ENCODE data around the gene ILK.

The ILK gene

DNA sequence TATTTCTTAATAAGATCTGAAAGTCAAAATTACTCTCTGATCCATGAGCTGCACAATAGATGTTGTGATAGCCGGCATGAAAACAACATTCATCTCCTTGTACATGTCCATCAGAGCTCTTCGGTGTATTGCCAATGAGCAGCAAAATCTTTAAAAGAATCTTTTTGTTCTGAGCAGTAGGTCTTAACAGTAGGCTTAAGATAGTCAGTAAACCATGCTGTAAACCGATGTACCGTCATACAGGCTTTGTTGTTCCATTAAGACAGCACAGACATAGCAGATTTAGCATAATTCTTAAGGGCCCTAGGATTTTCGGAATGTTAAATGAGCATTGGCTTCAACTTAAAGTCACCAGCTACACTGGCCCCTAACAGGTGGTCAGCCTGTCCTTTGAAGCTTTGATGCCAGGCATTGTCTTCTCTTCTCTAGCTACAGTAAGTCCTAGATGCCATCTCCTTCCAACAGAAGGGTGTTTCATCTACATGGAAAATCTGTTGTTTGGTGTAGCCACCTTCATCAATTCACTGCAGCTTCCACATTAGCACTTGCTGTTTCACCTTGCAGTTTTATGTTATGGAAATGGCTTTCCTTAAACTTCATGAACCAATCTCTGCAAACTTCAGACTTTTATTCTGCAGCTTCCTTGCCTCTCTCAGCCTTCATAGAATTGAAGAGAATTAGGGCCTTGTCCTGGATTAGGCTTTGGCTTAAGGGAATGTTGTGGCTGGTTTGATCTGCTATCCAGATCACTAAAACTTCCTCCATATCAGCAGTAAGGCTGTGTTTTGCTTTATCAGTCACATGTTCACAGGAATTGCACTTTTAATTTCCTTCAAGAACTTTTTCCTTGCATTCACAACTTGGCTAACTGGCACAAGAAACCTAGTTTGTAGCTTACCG, 28.5 kb upstream of the ILK start:
- no peak for DNase-seq (ENCODE audit: low spot score)

DNA sequence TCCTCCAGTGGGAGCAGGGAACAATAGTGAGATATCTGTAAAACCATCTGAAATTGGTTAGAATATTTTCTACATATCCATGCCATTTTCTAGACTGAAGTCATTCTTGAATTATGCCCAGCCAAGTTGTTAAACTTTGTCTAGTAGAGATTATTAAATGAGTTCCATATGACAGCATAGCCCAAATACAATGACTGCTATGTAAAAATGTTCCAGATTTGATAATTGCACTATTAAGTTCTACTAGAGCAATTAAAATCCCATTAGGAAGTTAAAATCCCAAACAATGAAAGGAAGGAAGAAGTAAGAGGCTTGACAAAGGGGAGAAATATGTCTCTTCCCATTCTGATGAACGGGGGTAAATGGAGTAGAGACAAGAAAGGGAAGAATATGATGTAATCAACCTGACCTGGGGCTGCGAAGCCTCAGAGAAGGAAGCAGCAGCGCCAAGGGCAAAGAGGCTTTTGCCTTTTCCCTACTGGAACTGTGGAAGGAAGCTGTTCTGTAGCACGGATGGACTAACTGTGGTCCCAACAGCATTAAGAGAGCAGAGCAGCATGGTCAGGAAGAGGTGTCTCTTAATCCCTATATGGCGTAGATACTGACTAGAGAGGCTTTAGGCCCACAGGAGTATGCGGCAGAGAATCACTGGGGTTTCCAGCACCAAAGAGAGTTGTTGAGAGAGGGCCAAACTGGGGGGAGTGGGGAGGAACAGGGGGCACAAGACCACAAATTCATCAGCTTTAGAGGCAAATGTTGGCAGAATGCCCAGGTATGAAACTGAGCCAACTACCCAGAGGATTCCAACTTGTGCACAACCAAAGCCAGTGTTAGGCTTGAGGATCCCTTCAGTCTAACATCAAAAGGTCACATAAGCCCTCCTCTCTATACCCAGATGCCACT, 26.9 kb upstream of the ILK start:
- DNase-seq (ENCODE audit: low spot score) = peak; percentile 58

DNA sequence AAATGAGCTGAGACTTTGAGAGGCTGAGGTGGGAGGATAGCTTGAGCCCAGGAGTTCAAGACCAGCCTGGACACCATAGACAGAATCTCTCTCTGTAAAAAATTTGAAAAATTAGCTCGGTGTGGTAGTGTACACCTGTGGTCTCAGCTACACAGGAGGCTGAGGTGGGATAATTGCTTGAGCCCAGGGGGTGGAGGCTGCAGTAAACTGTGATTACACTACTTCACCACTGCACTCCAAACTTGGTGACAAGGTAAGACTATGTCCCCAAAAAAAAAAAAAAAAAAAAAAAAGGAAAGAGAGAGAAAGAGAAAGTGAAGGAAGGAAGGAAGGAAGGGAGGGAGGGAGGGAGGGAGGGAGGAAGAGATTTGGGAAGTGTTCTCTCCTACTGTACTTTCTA, 25.4 kb upstream of the ILK start:
- DNase-seq (ENCODE audit: low spot score) = no peak

DNA sequence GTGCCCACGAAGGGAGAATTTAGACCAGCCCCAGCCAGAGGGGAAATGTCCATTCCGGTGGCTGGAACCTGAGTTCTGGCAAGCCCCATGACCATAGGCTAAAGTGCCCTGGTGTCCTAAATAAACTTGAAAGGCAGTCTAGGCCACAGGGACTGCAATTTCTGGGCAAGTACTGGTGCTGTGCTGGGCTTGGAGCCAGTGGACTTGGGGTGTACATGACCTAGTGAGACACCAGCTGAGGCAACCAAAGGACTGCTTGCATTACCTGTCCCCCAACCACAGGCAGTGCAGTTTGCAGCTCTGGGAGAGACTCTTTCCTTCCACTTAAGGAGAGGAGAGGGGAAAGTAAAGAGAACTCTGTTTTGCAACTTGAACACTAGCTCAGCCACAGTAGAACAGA, 23.9 kb upstream of the ILK start:
- no peak for DNase-seq (ENCODE audit: low spot score)

DNA sequence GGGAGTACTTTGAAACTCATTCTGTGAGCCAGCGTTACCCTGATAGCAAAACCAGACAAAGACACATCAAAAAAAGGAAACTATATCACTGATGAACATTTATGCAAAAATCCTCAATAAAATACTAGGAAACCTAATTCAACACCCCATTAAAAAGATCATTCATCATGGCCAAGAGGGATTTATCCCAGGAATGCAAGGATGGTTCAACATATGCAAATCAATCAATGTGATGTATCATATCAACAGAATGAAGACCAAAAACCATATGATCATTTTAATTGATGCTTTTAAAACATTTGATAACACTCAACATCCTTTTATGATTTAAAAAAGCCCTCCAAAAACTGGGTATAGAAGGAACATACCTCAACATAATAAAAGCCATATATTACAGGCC, 20.0 kb upstream of the ILK start:
- DNase-seq (ENCODE audit: low spot score) = no peak

DNA sequence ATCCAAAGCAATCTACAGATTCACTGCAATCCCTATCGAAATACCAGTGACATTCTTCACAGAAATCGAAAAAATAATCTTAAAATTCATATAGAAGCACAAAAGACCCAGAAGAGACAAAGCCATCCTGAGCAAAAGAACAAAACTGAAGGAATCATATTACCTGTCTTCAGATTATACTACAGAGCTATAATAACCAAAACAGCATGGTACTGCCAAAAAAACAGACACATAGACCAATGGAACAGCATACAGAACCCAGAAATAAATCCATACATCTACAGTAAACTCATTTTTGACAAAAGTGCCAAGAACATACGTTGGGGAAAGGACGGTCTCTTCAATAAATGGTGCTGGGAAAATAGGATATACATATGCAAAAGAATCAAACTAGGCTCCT, 19.0 kb upstream of the ILK start:
- DNase-seq (ENCODE audit: low spot score) = no peak

DNA sequence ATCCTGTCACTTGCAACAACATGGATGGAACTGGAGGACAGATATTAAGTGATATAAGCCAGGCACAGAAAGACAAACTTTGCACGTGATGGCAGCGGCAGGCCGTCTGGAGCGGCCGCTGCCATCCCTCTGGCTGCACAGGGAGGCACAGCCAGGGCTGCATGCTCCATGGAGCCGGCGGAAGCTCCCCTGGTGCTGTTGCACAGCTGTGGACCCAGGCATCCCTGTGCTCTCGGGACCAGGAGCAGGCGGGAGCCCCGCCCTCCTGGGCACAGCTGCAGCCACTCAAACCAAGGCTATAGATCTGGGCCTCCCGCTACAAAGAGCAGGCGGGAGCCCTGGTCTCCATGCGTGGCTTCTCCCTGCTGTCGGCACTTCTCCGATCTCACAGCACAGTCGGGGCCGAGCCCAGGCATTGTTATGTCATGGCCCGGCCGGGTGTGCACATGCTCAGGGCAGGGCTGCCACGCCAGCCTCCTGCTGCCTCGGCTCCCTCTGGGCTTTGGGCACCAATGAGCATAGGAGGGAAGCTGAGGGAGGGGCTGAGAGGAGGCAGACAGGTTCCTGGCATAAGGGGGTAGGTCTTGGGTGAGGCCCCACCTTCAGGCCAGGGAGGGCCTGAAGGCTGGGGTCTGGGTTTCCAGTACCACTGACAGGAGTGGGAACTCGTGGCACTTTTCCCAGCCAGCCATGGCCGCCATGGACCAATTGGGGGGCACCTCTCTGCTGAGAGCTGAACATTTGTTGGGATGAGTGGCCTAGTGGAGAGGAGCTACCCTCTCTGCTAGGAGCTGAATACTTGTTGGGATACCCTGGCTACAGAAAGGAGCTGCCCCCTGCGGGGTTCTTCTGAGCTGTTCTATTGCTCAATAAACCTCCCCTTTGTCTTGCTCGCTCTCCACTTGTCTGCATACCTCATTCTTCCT, 16.9 kb upstream of the ILK start:
- no peak for DNase-seq (ENCODE audit: low spot score)

DNA sequence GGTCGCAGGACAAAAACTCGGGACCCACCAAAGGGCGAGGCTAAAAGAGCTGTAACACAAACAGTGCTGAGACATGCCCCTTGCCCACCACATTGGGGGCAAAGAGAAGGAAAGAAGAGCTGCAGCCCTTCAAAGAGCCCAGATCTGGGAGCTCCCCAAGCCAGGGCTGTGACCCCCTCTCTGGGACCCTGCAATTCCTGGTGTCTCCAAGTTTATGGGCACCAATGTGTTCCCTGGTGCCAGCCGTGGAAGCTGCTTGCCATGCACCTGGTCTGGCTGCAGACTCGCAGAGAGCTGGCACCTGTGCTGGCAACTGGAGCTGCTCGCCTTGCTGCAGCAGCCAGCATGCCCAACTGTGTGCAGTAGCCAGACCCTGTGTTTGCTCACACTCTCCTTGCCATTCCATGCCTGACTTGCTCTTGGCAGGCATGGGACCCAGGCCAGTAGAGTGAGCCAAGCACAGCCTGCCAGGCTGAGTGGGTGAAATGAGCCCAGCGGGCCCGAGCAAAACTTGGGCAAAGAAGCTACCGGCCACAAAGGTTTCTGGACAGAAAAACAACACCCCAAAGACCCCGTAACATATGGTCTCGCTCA, 16.1 kb upstream of the ILK start:
- no peak for DNase-seq (ENCODE audit: low spot score)

DNA sequence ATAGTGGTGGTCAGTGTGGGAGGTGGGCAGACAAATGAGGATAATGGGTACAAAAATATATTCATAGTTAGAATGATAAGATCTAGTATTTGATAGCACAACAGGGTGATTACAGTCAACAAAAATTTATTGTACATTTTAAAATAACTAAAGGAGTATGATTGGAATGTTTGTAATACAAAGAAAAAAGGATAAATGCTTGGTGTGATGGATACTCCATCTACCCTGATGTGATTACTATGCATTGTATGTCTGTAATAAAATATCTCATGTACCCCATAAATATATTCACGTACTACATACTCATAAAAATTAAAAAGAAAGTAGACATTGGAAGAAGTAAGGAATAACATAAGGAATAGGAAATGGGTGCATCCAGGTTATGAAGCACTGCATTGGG, 15.6 kb upstream of the ILK start:
- no peak for DNase-seq (ENCODE audit: low spot score)

DNA sequence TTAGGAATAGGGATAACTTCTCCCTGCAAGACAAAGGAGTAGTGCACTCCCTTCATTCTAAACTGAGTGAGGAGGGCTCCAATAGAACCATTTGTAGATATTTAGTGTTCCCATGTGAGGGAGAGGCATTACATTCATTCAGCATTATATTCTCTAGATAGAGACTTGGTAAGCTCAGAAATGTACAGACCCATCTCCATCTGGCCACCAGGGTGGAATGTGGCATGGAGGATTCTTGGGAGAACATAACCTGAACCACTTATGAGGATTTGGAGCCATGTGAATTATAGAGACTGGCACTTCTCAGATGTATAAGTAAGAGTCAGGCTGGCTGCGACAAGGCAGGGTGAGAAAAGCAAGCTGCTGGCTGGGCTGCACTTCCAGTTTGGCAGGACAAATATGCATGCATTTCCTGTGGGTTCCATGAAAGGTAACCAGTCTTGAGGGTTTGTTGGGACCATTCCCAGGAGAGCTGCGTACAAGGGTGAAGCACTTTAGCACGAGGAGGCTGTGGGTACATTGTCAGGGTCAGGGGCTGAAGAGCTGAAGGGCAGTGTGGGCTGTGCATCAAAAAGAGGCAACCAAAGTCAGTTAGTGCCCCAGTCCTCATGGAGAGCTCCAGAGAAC, 9.3 kb upstream of the ILK start:
- DNase-seq (ENCODE audit: low spot score) = no peak

DNA sequence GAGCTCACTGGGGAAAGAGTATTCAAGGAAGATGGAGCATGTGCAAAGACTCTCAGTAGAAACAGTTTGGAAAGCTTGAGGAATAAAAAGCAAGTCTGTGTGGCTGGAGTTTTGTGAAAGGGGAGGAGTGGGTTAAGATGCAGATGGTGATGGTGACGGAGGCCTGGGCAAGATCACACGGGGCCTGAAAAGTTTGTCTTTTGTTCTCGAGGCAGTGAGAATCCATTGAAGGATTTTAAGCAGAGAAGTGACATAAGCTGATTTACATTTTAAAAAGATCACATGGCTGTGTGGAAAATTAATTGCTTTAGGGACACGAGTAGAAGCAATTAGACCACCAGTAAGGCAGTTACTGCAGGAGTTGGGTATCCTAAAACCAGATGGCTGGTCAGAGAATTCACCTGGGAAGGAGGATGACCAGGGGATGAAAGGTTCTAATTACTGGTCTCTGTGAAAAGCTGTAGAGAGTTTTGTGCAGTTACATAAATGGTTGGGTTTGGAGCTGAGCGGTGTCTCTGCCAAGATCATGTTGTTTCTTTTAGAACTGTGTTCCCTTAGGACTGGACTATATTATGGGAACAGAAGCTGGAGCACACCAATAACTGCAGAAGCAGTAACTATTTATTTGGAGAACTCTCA, 7.2 kb upstream of the ILK start:
- DNase-seq (ENCODE audit: low spot score) = no peak

DNA sequence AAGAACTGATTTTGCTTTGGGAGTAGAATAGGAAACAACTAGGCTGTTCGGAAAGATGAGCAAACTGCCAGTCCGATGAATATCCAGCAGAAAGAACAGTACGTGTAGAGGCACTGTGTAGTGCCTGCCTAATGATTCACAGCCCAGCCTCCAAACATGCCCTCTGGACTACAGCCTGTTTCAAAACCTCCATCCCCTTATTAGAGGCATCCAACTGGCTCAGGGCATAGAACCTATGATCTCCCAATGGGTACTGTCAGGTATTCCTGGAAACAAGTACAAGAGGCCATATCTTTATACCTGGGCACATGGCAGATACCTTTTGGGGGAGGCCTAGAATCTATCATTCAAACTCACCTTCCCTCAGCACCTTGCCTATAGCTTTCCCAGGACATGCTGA, 5.0 kb upstream of the ILK start:
- DNase-seq (ENCODE audit: low spot score) = no peak

DNA sequence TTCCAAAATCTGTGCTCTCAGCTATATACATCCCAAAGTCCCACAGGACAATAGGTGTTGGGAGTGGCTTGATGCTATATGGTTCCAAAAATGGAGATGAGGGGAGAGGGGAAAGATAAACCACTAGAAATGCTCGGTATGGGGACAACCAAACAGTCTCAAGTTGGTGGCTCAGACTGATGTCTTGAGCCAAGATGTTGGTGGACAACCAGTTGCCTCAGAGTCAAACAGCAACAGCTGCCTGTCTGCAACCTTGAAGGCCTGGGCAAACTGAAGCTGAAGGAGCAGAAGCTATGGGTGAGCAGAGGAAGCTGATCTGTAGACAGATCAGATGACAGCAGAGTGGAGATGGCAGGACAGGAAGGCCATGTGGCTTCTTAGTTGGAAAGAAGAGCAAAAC, 4.1 kb upstream of the ILK start:
- DNase-seq (ENCODE audit: low spot score) = no peak

DNA sequence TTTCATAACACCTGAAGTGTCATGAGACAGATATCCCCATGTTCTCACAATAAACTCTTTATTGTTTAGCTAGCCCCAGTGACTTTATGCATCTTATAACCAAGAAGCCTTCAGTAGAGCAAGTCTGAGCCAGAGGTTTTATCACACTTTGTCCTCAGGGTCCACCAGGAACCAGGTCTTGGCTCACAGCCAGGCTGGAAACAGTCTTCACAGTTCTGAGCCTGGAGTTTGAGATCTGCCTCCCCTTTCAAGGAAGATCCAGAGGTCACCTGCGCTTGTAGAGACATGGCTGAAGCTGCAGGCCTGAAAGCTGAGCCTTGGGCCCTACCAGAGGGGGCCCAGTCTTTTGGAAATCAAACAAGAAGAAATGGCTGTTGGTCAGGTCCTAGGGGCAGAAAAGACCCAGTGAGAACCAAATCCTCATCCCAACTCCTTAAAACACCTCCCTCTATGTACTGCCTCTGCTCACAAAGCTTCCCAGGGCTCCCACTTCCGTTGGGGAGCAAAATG, 3.6 kb upstream of the ILK start:
- no peak for DNase-seq (ENCODE audit: low spot score)

DNA sequence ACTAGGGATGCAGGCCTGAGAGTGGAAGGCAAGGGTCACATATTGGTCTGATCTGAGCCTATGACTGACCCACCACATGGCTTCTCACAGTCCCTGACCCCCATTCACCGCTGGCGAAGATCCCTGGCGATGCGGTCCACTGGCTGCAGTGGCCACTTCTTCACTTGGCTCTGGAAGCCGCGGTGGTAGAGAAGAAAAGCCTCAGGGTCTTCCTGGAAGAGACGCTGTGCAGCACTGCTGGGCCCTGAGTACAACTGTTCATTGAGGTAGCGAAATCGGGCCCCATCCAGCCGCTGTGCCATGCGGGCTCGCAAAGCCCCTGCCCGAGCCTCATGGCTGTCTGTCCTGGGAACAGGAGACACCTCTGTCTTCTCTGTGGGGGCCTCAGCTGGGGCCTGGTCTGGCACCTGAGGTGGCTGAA, 2.5 kb upstream of the ILK start:
- no peak for DNase-seq (ENCODE audit: low spot score)

DNA sequence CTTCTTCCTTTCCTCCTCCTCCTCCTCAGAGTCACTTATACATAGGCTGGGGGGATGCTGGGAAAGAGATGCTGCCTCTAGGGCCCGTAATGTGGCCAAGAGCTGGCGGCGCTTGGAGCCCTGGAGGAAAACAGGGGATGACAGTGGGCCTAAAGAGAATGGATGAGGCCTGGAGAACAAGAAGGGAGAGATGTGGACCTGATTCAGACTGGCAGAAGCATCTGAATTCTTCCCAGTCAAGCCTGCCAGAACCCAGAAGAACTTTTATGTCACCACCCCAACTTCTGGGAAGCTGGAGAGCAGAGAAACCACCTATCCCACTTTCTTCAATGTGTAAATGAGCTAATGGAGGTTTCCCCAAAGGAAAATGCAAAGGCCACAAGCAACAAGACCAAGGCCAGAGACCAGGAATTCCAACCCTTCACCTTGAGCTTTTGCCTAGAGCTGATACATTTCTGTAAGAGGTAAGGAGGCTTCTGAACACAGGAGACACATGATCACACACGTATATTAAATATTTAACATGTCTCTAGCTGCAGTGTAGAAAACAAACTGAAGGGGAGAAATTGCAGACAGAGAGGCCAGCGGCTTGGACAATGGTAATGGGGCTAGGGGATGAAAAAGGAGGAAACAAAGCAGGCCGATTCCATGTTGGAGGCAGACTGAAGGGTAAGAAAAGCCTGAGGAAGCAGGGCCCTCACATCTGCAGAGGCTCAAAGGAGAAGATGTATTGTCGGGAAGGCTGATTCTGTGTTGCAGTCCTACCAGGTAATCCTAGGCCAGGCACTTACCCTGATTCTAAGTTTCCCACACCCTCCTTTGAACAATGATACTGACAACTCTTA, 1.3 kb upstream of the ILK start:
- no peak for DNase-seq (ENCODE audit: low spot score)

DNA sequence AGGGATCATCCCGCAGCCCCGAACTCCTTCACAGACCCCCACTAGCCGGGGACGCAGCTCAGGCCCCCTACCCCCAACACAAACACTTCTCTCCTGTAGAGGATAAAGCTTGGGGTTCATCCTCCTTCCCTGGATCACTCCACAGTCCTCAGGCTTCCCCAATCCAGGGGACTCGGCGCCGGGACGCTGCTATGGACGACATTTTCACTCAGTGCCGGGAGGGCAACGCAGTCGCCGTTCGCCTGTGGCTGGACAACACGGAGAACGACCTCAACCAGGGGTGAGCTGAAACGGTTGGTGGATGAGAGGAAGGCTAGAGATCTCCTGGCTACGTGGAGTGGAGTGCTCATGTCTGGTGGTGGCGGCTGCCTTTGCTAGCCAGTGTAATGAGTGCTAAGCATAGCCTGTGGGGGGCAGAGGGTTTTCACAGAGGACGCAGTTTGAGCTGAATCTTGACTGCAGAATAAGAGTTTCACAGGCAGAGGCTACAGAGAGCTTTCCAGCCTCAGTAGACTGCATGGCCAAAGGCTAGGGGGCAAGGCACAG, 580 bp downstream of the ILK start:
- DNase-seq (ENCODE audit: low spot score) = peak; percentile 53

DNA sequence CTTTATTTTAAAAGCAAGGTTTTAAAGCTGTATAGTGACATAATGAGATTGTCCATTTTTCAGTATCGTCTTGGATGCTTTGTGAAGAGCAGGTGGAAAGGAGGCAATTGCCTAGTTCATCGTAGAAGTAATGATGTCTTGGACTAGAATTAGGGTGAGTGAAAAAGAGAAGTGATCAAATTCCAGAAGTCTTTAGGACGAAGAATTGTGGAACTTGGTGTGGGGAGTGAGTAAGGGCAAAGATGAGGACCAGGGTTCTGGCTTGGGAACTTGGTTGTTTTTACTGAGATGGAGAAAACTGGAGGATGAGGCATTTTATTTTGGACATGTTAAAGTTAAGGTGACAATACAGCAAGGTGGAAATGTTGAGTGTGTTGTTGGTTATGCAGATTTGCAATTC, 1.2 kb downstream of the ILK start:
- no peak for DNase-seq (ENCODE audit: low spot score)

DNA sequence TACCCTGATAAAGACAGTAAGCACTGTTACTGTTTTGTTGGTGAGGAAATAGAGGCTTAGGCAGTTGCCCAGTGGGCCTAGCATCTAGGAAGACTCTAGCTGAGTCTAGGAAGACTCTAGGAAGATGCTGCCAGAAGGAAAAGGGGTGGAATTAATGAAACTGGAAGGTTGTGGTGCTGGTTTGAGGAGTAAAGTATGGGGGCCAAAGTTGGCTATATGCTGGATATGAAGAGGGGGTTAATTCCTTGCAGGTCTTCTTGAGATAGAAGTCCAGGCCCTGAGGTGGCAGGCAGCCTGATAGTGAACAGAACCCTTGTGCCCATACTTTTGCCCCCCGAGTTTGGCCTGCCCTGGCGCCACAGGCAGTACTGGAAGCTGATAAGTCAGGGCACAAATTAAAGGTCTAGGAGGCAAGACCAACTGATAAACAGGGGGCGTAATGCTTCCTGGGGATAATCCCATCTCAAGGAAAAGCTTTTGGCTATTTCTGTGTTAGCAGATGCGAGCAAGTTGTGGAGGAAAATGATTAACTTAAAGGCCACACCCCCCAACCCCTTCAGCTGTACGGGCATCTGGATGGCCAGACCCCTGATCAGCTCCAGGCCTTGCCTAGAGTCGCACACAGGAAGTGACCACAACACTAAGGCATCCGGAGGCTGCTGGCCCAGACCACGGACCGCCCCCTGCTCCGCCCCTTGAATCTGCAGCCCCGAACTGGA, 3.1 kb downstream of the ILK start:
- DNase-seq (ENCODE audit: low spot score) = no peak
